Measurements from ENCODE around the gene KDM3A.

Gene KDM3A

DNA sequence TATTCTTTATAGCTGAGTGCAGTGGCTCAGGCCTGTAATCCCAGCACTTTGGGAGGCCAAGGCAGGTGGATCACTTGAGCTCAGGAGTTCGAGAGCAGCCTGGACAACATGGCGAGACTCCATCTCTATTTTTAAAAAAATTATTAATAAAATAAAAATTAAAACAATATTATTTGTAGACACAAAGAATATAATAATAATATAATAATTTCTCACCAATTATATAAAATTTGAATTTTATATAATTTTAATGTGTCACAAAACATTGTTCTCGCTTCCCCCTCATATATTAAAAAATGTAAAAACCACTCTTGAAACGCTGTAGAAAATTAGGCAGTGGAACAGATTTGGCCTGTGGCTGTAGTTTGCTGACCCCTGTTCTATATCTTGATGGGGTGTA, 5.6 kb upstream of the KDM3A start:
- no peak for DNase-seq (ENCODE audit: low spot score)

DNA sequence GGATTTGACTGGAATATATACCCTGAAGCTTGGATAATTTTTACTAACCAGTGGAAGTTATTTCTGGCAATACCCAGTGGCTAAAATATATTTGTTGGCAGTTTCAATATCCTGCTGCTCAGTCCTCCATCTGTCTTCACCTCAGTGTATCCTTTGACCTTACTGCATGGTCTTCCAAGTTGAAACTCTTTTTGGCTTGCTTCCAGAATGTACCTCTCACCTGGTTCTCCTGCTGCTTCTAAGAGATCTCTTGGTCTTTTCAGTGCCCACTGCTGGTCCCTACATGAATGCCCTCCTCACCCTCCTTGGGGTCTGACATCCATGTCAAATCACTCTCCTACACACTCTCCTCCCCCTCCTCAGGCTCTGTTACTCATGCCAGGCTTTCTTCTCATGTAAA, 4.8 kb upstream of the KDM3A start:
- no peak for DNase-seq (ENCODE audit: low spot score)

GRCh38 chr2:86439879-86440630, 1.1 kb upstream of the KDM3A start:
- no peak for DNase-seq (ENCODE audit: low spot score)

DNA sequence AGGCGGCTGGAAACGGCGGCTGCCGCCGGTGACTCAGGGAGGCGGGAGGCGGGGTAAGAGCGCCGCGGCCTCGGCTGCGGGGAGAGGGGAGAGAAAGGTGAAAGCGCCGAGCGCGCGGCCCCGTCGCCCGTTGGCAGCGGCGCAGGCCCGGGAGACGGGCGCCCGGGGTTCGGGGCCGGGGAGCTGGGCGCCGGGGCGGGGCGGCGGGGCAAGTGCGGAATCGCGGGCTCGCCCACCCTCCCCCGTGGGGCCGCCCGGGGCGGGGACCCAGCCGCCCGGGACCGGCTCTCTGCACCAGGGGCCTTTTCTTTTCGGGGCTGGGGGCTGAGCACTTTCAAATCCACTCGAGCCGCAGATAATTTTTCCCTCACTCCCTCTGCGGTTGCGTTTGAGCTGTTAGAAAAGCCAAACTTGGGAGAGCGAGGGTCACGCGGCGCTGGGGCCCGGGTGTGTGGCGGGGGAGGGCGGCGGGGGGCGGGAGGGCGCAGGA, 266 bp downstream of the KDM3A start:
- no peak for DNase-seq (ENCODE audit: low spot score)

- peak; percentile 68 for DNase-seq (ENCODE audit: low spot score)
These were observed 891 bp downstream of the KDM3A start for GRCh38 chr2:86441882-86442641.

DNA sequence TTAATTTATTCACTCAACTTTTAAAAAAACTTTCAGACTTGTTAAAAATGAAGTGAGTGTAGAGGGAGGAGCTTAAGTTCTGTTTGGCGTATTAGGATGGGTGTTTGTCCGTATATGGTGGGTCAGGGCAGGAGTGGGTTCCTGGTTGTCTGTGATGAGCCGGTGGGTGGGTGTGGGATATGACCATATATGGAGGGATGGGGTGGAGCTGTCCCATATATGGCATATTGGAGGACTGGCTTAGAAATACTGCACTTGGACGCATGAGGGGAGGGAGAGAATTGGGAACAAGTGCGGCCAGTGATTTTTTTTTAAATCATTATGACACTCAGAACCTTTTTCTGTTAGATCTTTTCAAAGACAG, 1.5 kb downstream of the KDM3A start:
- DNase-seq (ENCODE audit: low spot score): peak; percentile 73

GRCh38 chr2:86443631-86444350, 2.6 kb downstream of the KDM3A start:
- DNase-seq (ENCODE audit: low spot score): no peak

DNA sequence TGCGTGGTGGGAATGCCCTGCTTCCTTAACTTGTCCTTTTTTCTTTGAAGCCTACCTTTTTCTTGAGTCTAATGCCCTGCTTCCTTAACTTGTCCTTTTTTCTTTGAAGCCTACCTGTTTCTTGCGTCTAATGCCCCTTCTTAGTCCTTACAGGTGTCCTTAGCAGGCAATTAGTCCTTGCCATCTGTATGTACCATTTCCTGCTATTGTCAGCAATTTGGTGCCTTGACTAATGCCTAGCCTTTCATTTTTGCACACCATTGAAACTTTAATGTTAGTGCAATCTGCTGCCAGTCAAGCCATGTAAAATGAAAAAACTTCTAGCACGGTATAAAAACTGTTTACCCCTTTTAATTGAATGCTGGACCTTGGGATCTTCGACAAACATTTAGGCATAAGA, 4.3 kb downstream of the KDM3A start:
- no peak for DNase-seq (ENCODE audit: low spot score)

- no peak for DNase-seq (ENCODE audit: low spot score)
These were observed 4.9 kb downstream of the KDM3A start for GRCh38 chr2:86446060-86446459.

GRCh38 chr2:86453836-86454235, 12.7 kb downstream of the KDM3A start:
- no peak for DNase-seq (ENCODE audit: low spot score)

GRCh38 chr2:86454238-86454637, 13.1 kb downstream of the KDM3A start:
- no peak for DNase-seq (ENCODE audit: low spot score)

- no peak for DNase-seq (ENCODE audit: low spot score)
These were observed 14.0 kb downstream of the KDM3A start for GRCh38 chr2:86455181-86455580.

- DNase-seq (ENCODE audit: low spot score): no peak
These were observed 20.0 kb downstream of the KDM3A start for GRCh38 chr2:86461042-86461743.

DNA sequence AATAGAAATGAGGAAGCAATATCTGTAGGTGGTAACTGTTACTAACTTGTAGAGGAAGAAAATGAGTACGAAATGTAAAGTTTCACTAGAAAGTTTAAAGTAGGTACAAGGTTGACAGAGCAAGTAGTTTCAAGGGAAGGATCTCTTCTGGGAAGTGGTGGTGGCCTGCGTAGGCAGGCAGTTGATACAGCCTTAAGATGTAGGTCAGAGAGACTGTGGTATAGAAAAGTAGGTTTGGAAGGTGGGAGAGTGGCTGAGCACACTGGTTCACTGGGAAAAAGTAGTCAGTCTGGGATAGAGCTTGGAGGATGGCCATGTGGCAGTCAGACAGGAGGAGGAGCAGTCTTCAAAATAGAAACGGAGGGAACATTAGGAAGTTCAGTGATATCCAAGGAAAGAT, 23.5 kb downstream of the KDM3A start:
- DNase-seq (ENCODE audit: low spot score): no peak

DNA sequence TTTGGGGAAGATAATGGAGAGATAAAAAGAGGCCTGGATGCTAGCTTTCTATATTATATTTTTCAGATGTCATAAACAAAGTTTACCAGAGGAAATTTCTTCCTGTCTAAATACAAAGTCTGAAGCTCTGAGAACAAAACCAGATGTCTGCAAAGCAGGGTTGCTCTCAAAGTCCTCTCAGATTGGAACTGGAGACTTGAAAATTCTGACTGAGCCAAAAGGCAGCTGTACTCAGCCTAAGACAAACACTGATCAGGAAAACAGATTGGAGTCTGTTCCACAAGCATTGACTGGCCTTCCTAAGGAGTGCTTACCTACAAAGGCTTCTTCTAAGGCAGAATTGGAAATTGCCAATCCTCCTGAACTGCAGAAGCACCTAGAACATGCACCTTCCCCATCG, 25.1 kb downstream of the KDM3A start:
- no peak for DNase-seq (ENCODE audit: low spot score)

DNA sequence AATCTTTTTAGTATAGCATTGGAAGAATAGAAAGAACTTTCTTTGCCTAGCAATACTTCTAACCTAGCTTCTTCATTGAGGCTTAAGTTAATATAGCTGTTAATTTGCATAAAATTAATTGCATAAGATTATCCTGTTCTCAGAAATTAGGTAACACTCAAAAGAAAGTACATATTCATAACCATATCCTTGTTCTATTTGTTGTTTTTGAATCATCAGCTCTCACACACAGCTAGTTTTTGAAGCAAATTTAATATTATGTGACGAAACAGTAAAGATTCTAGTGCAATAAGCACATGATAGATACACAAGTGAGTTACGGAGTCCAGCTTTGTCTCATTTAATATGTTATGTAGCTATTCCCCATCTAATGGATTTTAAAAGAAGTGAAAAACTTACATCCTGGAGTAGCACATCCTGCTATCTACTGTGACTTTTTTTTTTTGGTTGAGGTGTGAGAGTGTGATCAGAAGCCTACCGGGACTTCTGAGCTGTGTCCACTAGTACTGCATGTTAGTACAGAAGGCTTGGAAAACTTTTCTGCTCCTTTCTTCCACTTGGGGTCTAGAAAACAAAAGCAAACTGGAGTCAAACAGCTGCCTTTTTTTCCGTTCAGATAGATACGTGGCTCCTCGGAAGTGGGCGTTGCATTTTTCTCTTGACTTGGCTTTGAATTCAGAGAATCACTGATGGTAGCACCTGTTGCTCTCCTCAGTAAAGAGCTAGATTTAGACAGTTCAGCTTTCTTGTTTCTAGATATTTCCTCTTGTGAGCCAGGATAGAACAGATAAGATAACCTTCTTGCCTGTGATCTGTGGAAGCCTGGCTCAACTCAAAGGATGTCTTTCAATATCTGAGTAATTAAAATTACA, 27.2 kb downstream of the KDM3A start:
- peak; percentile 27 for DNase-seq (ENCODE audit: low spot score)

- DNase-seq (ENCODE audit: low spot score): no peak
These were observed 29.7 kb downstream of the KDM3A start for GRCh38 chr2:86470890-86471289.

DNA sequence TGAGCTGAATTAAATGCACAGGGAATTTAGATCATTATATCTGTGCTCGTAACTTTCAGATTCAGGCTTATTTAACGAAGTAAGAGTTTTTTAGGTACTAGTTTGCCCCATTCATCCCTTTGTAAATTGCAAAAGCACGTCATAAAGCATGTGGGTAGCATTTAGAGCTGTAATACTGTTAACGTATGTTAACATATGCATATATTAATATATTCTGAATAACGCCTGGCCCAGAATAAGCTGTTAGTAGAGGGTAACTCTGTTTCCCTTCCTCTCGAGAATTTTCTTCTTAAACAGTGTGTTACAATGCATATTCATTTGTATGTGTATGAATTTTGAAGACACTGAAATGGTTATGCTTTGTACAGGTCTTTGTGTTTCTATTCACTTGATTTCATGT, 30.5 kb downstream of the KDM3A start:
- no peak for DNase-seq (ENCODE audit: low spot score)

DNA sequence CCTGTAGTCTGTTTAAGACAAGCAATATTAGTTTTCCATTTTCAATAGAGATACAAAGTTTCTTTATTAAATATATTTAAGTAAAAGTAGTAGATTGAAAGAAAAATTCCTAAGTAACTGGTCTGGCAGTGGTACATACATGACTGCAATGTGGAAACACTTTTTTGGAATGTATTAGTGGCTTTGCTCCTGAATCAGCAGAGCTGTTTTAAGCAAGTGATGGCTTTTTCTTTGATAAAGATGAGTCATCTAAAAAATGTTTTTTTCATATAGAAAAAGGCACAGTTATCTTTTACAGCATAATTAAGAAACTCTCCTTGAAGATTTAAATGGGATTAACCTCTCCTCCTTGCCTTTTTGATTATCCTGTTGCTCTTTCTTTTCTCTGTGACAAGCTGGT, 34.9 kb downstream of the KDM3A start:
- no peak for DNase-seq (ENCODE audit: low spot score)

- DNase-seq (ENCODE audit: low spot score): no peak
These were observed 35.7 kb downstream of the KDM3A start for GRCh38 chr2:86476918-86477317.

GRCh38 chr2:86477349-86477748, 36.2 kb downstream of the KDM3A start:
- DNase-seq (ENCODE audit: low spot score): no peak

All from CD4-positive, alpha-beta T cell treated with Interleukin-6 at 100 ng/mL for 8 hours (primary cell).